IPS-NIHi7 (cell line): Measurements from ENCODE around the gene PLCH2.
"Not testable (repeated sequence)": the region's sequence is repeated elsewhere in the genome, so short reads cannot be mapped to it uniquely, and the experiment has no call there.

Experiments
- DNase-seq: peaks from one replicate; pipeline ENCODE4 v3.0.0; 2012; ENCODE audit warnings: mixed read lengths; ENCODE audit errors: extremely low spot score

The PLCH2 gene

GRCh38 chr1:2443277-2444137, 32.6 kb upstream of the PLCH2 start:
- DNase-seq: peak; percentile 57

- DNase-seq: no peak
Observed at GRCh38 chr1:2444138-2444591, 31.9 kb upstream of the PLCH2 start.

GRCh38 chr1:2445162-2445822, 30.8 kb upstream of the PLCH2 start:
- DNase-seq: no peak

- no peak for DNase-seq
Observed at GRCh38 chr1:2445823-2446215, 30.3 kb upstream of the PLCH2 start.

GRCh38 chr1:2446394-2446793, 29.7 kb upstream of the PLCH2 start:
- no peak for DNase-seq

GRCh38 chr1:2446861-2447260, 29.2 kb upstream of the PLCH2 start:
- DNase-seq: no peak

GRCh38 chr1:2447276-2448097, 28.6 kb upstream of the PLCH2 start:
- DNase-seq: no peak

- DNase-seq: no peak
Observed at GRCh38 chr1:2448098-2448445, 28.0 kb upstream of the PLCH2 start.

- no peak for DNase-seq
Observed at GRCh38 chr1:2449636-2450454, 26.2 kb upstream of the PLCH2 start.

- DNase-seq: no peak
Observed at GRCh38 chr1:2451741-2452140, 24.3 kb upstream of the PLCH2 start.

GRCh38 chr1:2452201-2452931, 23.7 kb upstream of the PLCH2 start:
- no peak for DNase-seq

- DNase-seq: no peak
Observed at GRCh38 chr1:2452932-2453315, 23.2 kb upstream of the PLCH2 start.

- no peak for DNase-seq
Observed at GRCh38 chr1:2454227-2454626, 21.9 kb upstream of the PLCH2 start.

GRCh38 chr1:2455757-2456156, 20.3 kb upstream of the PLCH2 start:
- no peak for DNase-seq

- no peak for DNase-seq
Observed at GRCh38 chr1:2457444-2457843, 18.6 kb upstream of the PLCH2 start.

GRCh38 chr1:2458687-2459086, 17.4 kb upstream of the PLCH2 start:
- no peak for DNase-seq

GRCh38 chr1:2459102-2459753, 16.9 kb upstream of the PLCH2 start:
- DNase-seq: not testable (repeated sequence)

- DNase-seq: no peak
Observed at GRCh38 chr1:2459757-2460156, 16.3 kb upstream of the PLCH2 start.

GRCh38 chr1:2460203-2460602, 15.9 kb upstream of the PLCH2 start:
- no peak for DNase-seq

- DNase-seq: no peak
Observed at GRCh38 chr1:2460996-2461751, 14.9 kb upstream of the PLCH2 start.
